Subcutaneous adipose tissue (tissue), 4 donors: ENCODE measurements around the gene GNAS. TPM values are rescaled to one million over a fixed set of nuclear protein-coding genes. Genes with fewer than 3 reads are reported as not detected.

Source experiments
- CTCF ChIP-seq: fragments of 450-650 bp; IDR thresholded peaks from one replicate; pipeline ENCODE4 v1.5.1; 2016; ENCODE audit warnings: low read depth, mild to moderate bottlenecking, control low read depth, antibody characterized with exemption, moderate library complexity
- total RNA-seq, 4 donors: library from RNA; depleted of rRNA; stranded (reverse); fragments of >200 nt; gene quantifications; one replicate each; pipeline ENCODE4 v1.1.0, GENCODE V29; 2016

Gene GNAS
- 1,000 to 10,000 TPM in 1 of 4 donors, 100 to 1,000 TPM in 3; 671 to 1,187 (median 863) TPM for total RNA-seq

- no peak for TF ChIP-seq CTCF
These were observed at the start of gene GNAS for GRCh38 chr20:58852543-58853271. TSS of gene GNAS (plus strand) at chr20:58852716.

GRCh38 chr20:58803533-58803932 lies 49.0 kb upstream of the GNAS start:
- no peak for TF ChIP-seq CTCF

- no peak for TF ChIP-seq CTCF
These were observed 44.7 kb upstream of the GNAS start for GRCh38 chr20:58807801-58808200.

GRCh38 chr20:58808271-58809046 lies 44.1 kb upstream of the GNAS start:
- no peak for TF ChIP-seq CTCF

GRCh38 chr20:58810116-58810878 lies 42.2 kb upstream of the GNAS start:
- TF ChIP-seq CTCF = no peak

GRCh38 chr20:58810879-58811250 lies 41.7 kb upstream of the GNAS start:
- TF ChIP-seq CTCF = no peak

GRCh38 chr20:58811334-58811733 lies 41.2 kb upstream of the GNAS start:
- TF ChIP-seq CTCF = no peak
